ENCODE data around the gene SUGCT.

The SUGCT gene

GRCh38 chr7:40419806-40420205, 285.0 kb downstream of the SUGCT start:
- DNase-seq: no peak

GRCh38 chr7:40421433-40421832, 286.6 kb downstream of the SUGCT start:
- DNase-seq: no peak

DNA sequence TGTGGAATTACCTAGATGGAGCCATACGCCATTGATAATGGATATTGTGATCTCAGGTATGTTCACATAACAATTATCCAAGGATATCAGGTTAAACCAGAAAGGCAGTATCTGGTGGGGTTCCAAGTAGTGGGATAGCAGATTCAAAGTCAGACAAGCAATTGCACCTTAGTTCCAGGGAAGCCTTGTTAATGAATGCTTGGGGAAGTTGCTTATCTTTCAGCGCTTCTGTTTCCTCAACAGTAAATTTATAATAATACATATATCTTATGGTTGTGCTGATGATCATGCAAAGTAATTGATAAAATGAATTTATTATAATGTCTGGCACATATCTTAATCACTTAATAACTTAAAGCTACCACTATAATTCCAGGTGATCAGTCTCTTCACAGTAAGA, 290.9 kb downstream of the SUGCT start:
- no peak for DNase-seq

- no peak for DNase-seq
These were observed 293.6 kb downstream of the SUGCT start for GRCh38 chr7:40428421-40428820.

DNA sequence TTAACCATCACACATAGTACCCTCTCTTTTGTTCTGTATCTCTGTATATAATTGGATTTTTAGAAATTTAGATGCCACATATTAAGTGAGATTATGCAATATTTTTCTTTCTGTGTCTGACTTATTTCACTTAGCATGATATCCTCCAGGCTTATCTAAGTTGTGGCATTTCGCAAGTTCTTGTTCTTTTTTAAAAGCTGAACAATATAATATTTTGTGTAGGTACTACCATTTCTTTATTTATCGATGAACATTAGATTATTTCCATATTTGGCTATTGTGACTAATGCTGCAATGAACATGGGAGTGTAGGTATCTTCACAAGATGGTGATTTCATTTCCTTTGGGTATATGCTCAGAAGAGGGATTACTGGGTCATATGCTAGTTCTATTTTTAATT, 295.0 kb downstream of the SUGCT start:
- no peak for DNase-seq

GRCh38 chr7:40432046-40432445, 297.2 kb downstream of the SUGCT start:
- no peak for DNase-seq

DNA sequence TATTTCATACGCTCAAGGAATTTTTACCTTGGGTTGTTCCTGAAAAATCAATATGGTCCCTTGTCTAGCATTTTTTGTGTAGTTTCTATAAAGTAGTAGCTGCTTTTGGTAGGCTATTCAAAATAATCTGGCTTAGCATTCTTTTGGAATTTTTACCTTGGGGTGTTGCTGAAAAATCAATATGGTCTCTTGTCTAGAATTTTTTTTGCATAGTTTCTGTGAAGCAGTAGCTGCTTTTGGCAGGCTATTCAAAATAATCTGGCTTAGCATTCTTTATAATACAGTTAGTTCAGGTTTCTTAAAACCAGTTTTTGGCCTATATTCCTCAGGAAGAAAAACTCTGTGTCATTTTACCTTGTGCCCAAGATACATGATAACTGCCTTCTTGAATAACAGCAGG, 301.9 kb downstream of the SUGCT start:
- DNase-seq: no peak

GRCh38 chr7:40437498-40437897, 302.7 kb downstream of the SUGCT start:
- DNase-seq: peak; percentile 19

DNA sequence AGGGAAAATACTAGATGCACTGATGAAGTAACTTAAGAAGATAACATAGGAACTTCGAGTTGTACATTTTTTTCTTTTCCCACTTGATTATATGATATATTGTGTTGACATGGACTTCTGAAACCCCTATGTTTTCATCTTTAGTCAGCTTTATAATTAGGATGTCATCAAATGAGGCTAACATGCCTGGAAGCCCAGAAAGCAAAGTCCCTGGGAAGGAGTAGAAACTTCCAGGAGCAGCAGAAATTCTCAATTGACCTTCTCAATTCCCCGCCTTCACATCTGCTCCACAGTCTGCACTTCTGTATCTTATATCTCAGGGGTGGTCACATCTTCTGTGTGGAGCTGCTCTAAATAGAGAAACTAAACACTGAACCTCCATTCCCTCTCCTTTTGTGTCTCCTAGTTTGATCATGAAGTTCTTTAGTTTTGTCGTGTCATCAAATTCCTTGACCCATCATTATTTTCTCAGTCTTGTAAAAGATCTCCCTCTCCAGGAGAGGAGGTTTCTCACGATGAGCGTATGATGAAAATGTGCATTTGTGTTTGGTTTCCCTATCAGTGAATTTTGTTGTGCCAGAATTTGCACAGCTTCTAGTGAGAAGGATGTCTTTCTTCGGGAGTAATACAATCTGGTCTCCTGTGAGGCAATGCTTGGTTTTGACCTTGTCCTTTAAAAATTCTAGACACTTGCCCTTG, 303.3 kb downstream of the SUGCT start:
- no peak for DNase-seq

DNA sequence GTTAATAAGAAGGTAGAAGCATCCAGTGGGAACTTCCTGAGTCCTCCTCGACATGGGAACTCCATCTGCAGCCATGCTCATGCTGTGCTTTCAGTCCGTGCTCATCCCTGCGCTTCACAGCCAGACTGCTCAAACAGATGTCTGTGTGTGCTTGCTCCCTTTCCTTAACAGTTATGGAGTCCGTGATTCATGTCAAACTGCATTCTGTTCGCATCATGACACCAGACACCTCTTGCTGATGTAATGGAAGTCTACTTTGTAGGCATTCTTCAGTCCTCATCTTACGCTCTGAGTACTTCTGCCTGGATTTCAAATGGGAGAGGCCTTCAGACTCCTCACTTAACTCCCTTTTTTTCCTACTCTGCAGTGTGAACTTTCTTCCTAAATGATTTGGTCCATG, 304.9 kb downstream of the SUGCT start:
- DNase-seq: peak; percentile 41

GRCh38 chr7:40447345-40447744, 312.5 kb downstream of the SUGCT start:
- DNase-seq: no peak

DNA sequence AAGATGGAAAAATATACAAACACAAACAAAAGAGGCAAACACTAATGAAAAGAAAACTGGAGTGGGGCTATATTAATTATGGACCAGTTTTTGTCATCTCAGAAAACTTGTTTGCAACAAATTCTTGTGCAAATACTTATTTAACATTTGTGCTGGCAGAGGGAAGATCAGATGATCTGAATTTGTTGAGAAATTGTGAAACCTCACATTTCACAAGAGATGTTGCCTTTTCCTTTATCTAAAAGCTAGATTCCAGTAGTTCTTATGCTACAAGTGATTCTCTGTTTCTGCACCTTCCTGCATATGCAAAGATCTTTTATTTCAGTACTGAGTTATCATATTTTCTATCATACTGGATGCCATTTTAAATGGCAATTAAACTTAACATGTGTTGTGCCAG, 320.7 kb downstream of the SUGCT start:
- DNase-seq: no peak

DNA sequence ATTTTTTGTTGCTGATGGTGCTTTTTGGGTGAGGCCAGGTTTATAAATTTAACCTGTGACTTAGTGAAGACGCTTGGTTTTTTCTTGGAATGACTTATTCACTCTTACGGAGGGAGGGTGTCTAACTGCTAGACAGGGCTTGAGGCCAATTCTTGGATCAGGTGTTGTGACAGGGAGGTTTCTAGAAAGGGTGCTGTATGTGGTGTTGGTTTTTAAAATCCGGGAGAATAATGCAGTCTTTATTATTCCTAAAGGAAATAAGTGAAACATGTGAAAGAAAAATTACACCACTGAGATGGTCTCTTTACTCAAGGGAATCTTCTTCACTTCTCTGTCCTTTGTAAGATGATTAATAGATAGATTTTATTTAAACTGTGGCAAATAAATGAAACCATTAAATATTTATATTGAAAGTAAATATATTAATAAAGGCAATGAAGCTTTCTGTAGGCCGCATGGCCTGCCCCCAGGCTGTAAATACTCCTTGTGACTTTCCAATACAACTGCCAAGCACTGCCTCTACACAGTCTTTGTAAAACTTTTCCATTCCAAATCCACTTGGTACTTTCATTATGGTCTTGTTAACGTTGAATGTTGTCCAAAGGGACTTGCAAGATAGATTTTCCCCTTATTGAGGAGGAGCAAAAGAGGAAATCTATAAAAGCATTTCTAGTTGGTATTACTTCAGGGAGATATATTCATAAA, 323.1 kb downstream of the SUGCT start:
- DNase-seq: no peak

DNA sequence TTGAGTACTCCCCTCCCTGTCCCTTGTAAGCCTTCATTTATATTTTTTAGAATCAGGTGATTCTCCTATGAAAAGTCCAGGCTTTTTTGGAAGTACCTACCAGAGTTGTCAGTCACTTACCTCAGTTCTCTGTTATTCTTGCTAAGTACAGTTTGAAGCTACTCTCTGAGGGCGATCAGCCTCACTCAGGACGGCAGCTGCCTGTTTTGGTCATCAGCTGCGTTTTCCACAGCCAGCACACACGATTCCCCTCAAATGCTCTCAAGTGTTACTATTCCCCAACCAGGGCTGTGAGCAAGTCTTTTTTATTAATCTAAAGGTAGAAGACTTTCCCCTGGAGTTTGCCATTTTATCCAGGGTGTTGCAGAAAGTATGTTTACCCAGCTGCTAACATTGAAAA, 328.6 kb downstream of the SUGCT start:
- DNase-seq: no peak

- no peak for DNase-seq
These were observed 334.4 kb downstream of the SUGCT start for GRCh38 chr7:40468891-40469864.

GRCh38 chr7:40470091-40470592, 335.3 kb downstream of the SUGCT start:
- DNase-seq: no peak

- no peak for DNase-seq
These were observed 336.0 kb downstream of the SUGCT start for GRCh38 chr7:40470817-40471216.

GRCh38 chr7:40471891-40472290, 337.1 kb downstream of the SUGCT start:
- DNase-seq: no peak

DNA sequence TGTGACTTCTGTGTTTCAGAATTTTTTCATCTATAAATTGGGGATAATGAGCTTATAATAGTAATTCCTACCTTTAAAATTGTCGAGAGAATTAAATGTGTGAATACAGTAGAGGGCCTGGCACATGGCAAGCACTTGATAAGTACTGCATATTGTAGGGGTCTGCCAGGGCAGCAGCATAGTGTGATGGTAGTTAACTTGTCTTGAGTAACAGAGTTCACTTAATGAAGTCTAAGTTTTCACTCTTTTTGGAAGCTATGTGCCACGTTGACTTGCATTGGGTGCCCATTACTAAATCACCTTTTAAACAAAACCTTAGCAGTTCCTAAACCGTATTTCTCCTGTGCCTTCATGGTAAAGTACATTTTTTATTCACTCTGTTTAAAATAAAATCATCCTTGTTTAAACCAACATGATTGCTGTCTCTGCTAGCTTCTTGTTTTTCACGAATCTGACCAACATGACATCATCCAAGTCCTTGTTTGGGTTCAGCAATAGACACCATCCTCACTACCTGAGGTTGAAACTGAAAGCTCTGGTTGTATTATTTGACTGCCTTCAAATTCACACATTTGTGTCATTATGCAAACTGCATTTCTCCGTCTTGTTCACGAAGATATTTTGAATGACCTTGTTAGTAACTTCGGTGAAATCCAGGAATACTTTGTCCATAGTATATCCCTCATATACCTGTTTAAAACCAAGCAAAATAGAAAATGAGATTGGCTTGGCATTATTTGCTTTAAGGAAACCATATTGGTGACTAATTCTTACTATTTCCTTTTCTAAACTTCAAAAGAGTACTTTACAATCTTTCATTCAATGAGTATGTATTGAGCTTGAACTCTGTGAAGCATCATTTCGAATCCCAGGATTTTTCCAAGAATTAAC, 340.2 kb downstream of the SUGCT start:
- DNase-seq: no peak

GRCh38 chr7:40475681-40475982, 340.8 kb downstream of the SUGCT start:
- DNase-seq: no peak

DNA sequence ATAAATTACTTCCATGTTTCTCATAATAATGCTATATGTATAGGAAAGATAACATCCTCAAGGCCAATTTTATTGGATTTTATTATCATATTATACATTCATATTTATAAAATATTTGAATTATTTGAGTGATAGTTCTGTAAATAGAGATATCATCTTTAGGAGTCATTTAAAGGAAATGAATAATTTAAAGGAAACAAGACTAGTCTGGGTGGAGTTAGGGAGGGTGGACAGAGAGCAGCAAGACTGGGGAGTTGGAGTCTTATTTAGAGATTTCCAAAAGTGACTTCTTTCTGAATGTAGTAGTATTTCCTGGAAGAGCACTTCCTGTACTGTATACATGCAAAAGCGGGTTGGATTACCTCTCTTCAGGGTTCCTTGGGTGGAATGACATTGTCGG, 342.3 kb downstream of the SUGCT start:
- DNase-seq: no peak

DNA sequence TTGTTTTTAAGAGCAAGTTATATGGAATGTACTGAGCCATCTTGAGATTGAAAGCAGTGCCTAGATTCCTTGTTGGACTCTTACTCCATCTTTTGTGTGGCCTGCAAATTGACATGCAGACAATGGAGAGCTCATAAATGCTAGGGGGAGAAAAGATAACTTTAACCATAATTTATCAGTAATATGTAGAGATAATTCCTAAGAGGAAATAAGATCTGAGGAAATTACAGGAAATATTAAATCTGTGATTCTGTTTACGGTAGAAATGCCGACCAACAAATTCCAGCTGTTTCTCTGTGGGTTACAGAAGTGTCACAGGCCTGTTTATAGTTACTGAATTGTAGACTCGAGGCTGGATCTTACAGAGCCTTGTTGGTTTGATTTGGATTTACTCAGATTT, 348.0 kb downstream of the SUGCT start:
- no peak for DNase-seq

DNA sequence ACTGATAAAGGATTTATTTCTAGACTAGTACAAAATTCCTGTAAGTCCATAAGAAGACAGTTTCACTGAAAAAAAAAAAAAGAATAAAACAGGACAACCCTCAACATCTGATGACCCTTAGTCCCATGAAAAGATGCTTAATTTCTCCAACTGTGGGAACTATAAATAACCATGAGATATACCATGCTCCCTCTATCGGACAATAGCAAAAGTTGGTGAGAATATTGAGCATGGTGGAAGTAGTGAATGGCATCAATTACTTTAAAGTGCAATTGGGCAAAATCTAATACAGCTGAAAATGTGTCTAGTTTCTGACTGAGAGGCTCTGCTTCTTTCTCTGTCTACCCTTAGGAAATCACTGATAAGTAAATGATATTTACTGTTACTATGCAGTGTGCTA, 348.8 kb downstream of the SUGCT start:
- DNase-seq: no peak
